ENCODE data around the gene ATP2B2.

Gene ATP2B2

GRCh38 chr3:10420745-10421475 is 84.5 kb downstream of the ATP2B2 start:
- H3K79me2 ChIP-seq (ENCODE audit: insufficient read depth, low read length): no peaks in the 10 kb centered on the region
- no peaks in the 10 kb centered on the region for H3F3A ChIP-seq (ENCODE audit: low read depth)
- no peaks in the 10 kb centered on the region for H4K20me1 ChIP-seq (ENCODE audit: insufficient read depth, low read length, poor library complexity, severe bottlenecking)
- no peaks in the 10 kb centered on the region for H3K36me3 ChIP-seq (ENCODE audit: insufficient read depth, low read length)
- TF ChIP-seq EZH2phosphoT487 (IDR thresholded peaks at IDR 0.05; ENCODE audit: borderline replicate concordance) (no peak), CTCF (conservative IDR thresholded peaks at IDR 0.05; ENCODE audit: low read length) (no peak)
- H3K4me3 ChIP-seq (ENCODE audit: low read length, poor library complexity, severe bottlenecking): no peak overlapping the region
- H3K4me2 ChIP-seq (ENCODE audit: low read depth, low read length, poor library complexity, severe bottlenecking): no peak overlapping the region
- H3K4me1 ChIP-seq (ENCODE audit: insufficient read depth, low read length, poor library complexity, severe bottlenecking): no peaks in the 10 kb centered on the region
- no peaks in the 10 kb centered on the region for H3K27me3 ChIP-seq (ENCODE audit: insufficient read depth, low read length, poor library complexity, severe bottlenecking)
- H3K9me2 ChIP-seq (replicated peaks; ENCODE audit: low read depth, low read length): no peaks in the 10 kb centered on the region
- H2AFZ ChIP-seq (ENCODE audit: low read length): no peak overlapping the region
- no peak overlapping the region for H3K9ac ChIP-seq (ENCODE audit: low read depth, low read length, poor library complexity, severe bottlenecking)
- no peaks in the 10 kb centered on the region for H3K9me3 ChIP-seq (ENCODE audit: insufficient read depth, low read depth, low read length)

GRCh38 chr3:10419637-10420232 is 85.7 kb downstream of the ATP2B2 start:
- no peaks in the 10 kb centered on the region for H3F3A ChIP-seq (ENCODE audit: low read depth)
- no peak overlapping the region for H3K4me2 ChIP-seq (ENCODE audit: low read depth, low read length, poor library complexity, severe bottlenecking)
- TF ChIP-seq EZH2phosphoT487 (IDR thresholded peaks at IDR 0.05; ENCODE audit: borderline replicate concordance) (no peak), CTCF (conservative IDR thresholded peaks at IDR 0.05; ENCODE audit: low read length) (no peak)
- H2AFZ ChIP-seq (ENCODE audit: low read length): no peak overlapping the region
- no peaks in the 10 kb centered on the region for H4K20me1 ChIP-seq (ENCODE audit: insufficient read depth, low read length, poor library complexity, severe bottlenecking)
- no peak overlapping the region for H3K9ac ChIP-seq (ENCODE audit: low read depth, low read length, poor library complexity, severe bottlenecking)
- no peaks in the 10 kb centered on the region for H3K27me3 ChIP-seq (ENCODE audit: insufficient read depth, low read length, poor library complexity, severe bottlenecking)
- H3K4me3 ChIP-seq (ENCODE audit: low read length, poor library complexity, severe bottlenecking): no peak overlapping the region
- no peaks in the 10 kb centered on the region for H3K4me1 ChIP-seq (ENCODE audit: insufficient read depth, low read length, poor library complexity, severe bottlenecking)
- no peaks in the 10 kb centered on the region for H3K9me2 ChIP-seq (replicated peaks; ENCODE audit: low read depth, low read length)
- H3K36me3 ChIP-seq (ENCODE audit: insufficient read depth, low read length): no peaks in the 10 kb centered on the region
- H3K79me2 ChIP-seq (ENCODE audit: insufficient read depth, low read length): no peaks in the 10 kb centered on the region
- H3K9me3 ChIP-seq (ENCODE audit: insufficient read depth, low read depth, low read length): no peaks in the 10 kb centered on the region

- TF ChIP-seq EZH2phosphoT487 (IDR thresholded peaks at IDR 0.05; ENCODE audit: borderline replicate concordance) (no peak), CTCF (conservative IDR thresholded peaks at IDR 0.05; ENCODE audit: low read length) (peak; percentile 29; the same call in 1 of the 2 replicates)
- Histone ChIP-seq H3K4me2 (ENCODE audit: low read depth, low read length, poor library complexity, severe bottlenecking) (no peak overlapping the region), H3K27me3 (ENCODE audit: insufficient read depth, low read length, poor library complexity, severe bottlenecking) (no peaks in the 10 kb centered on the region), H2AFZ (ENCODE audit: low read length) (no peak overlapping the region), H3K4me3 (ENCODE audit: low read length, poor library complexity, severe bottlenecking) (no peak overlapping the region), H4K20me1 (ENCODE audit: insufficient read depth, low read length, poor library complexity, severe bottlenecking) (no peaks in the 10 kb centered on the region), H3K9me2 (replicated peaks; ENCODE audit: low read depth, low read length) (no peaks in the 10 kb centered on the region), H3K4me1 (ENCODE audit: insufficient read depth, low read length, poor library complexity, severe bottlenecking) (no peaks in the 10 kb centered on the region), H3K9ac (ENCODE audit: low read depth, low read length, poor library complexity, severe bottlenecking) (no peak overlapping the region), H3K79me2 (ENCODE audit: insufficient read depth, low read length) (no peaks in the 10 kb centered on the region), H3F3A (ENCODE audit: low read depth) (no peaks in the 10 kb centered on the region), H3K36me3 (ENCODE audit: insufficient read depth, low read length) (no peaks in the 10 kb centered on the region), H3K9me3 (ENCODE audit: insufficient read depth, low read depth, low read length) (no peaks in the 10 kb centered on the region)
Observed at GRCh38 chr3:10417847-10418246, 87.5 kb downstream of the ATP2B2 start.

Data from Loucy (cell line).